MM.1S (cell line): ENCODE results near the gene GPC4.
"Not testable (repeated sequence)": the region's sequence is repeated elsewhere in the genome, so short reads cannot be mapped to it uniquely, and the experiment has no call there.

Experiments used
- DNase-seq: peaks from one replicate; pipeline ENCODE4 v3.0.0-alpha.2; 2015
- H2AFZ ChIP-seq: fragments of 300-600 bp; sonication (generic); 2 replicates; pipeline ENCODE4 v1.6.0; 2016; ENCODE audit warnings: antibody characterized with exemption, low read length
- H3F3A ChIP-seq: fragments of 300-600 bp; sonication (generic); 2 replicates; pipeline ENCODE4 v1.6.1; 2016; ENCODE audit warnings: mild to moderate bottlenecking, antibody characterized with exemption, low read length, moderate library complexity, mixed read lengths; ENCODE audit not compliant: insufficient read depth
- H3K27ac ChIP-seq: fragments of 300-600 bp; sonication (generic); 2 replicates; pipeline ENCODE4 v1.5.1; 2016; ENCODE audit warnings: mild to moderate bottlenecking, low read length
- H3K27me3 ChIP-seq: fragments of 300-600 bp; sonication (generic); replicated peaks from 2 replicates; pipeline ENCODE4 v1.6.0; 2016; ENCODE audit warnings: low read length; ENCODE audit not compliant: insufficient read depth
- H3K36me3 ChIP-seq: fragments of 300-600 bp; sonication (generic); replicated peaks from 2 replicates; pipeline ENCODE4 v1.6.1; 2016; ENCODE audit warnings: mild to moderate bottlenecking, low read length, mixed read lengths; ENCODE audit not compliant: insufficient read depth
- H3K4me1 ChIP-seq: fragments of 300-600 bp; sonication (generic); 2 replicates; pipeline ENCODE4 v1.6.1; 2016; ENCODE audit warnings: low read length, mixed read lengths
- H3K4me2 ChIP-seq: fragments of 300-600 bp; sonication (generic); 2 replicates; pipeline ENCODE4 v1.6.0; 2016; ENCODE audit warnings: low read depth, low read length
- H3K4me3 ChIP-seq: fragments of 300-600 bp; sonication (generic); 2 replicates; pipeline ENCODE4 v1.5.1; 2016; ENCODE audit warnings: low read length, mixed read lengths
- H3K79me2 ChIP-seq: fragments of 300-600 bp; sonication (generic); 2 replicates; pipeline ENCODE4 v1.6.1; 2016; ENCODE audit warnings: mixed run types, low read length, mixed read lengths
- H3K9ac ChIP-seq: fragments of 300-600 bp; sonication (generic); 2 replicates; pipeline ENCODE4 v1.6.1; 2016; ENCODE audit warnings: low read length, mixed read lengths
- H3K9me2 ChIP-seq: fragments of 300-600 bp; sonication (generic); replicated peaks from 2 replicates; pipeline ENCODE4 v1.6.1; 2016; ENCODE audit warnings: mild to moderate bottlenecking, low read length, mixed read lengths; ENCODE audit not compliant: insufficient read depth
- H3K9me3 ChIP-seq: fragments of 300-600 bp; sonication (generic); replicated peaks from 2 replicates; pipeline ENCODE4 v1.6.1; 2016; ENCODE audit warnings: mild to moderate bottlenecking, low read length, mixed read lengths; ENCODE audit not compliant: insufficient read depth
- H4K20me1 ChIP-seq: fragments of 300-600 bp; sonication (generic); 2 replicates; pipeline ENCODE4 v1.6.1; 2016; ENCODE audit warnings: mild to moderate bottlenecking, low read length, moderate library complexity, mixed read lengths; ENCODE audit not compliant: insufficient read depth
- EZH2 ChIP-seq: fragments of 300-600 bp; sonication (generic); optimal IDR thresholded peaks from 2 replicates; pipeline ENCODE3; 2017; ENCODE audit warnings: low read depth, mild to moderate bottlenecking, antibody characterized with exemption, low read length, mixed read lengths
- EZH2phosphoT487 ChIP-seq: fragments of 300-600 bp; sonication (generic); IDR thresholded peaks from 2 replicates; pipeline ENCODE4 v1.6.1; 2018; ENCODE audit warnings: antibody characterized with exemption, low read length
- TF ChIP-seq, protein P1 (sequence below): fragments of 300-600 bp; sonication (generic); IDR thresholded peaks from 2 replicates; pipeline ENCODE4 v1.5.1; 2016; ENCODE audit warnings: antibody characterized with exemption, low read length, mixed read lengths

The GPC4 gene

DNA sequence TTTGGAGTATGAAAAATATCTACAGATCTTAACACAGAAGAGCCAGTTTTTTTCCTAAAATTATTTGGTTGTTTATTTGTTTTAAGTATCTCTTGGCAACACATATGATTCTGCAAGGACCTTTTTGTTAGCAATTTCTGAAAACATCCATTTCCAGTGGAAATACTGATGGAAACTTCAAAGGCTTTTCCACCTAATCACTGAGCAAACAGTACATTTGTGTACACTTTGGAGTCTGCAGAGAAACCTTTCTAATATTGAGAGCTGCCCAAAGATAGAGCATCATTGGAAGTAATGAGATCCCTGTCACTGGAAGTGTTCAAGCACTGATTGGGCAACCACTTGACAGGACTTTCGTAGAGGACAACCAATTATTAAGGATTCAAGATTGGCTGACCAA is 127.4 kb downstream of the GPC4 start:
- Histone ChIP-seq H3F3A (no peaks in the 10 kb centered on the region), H3K4me2 (no peak overlapping the region), H3K4me1 (no peaks in the 10 kb centered on the region), H4K20me1 (no peaks in the 10 kb centered on the region), H3K27ac (no peak overlapping the region), H3K79me2 (no peaks in the 10 kb centered on the region), H3K4me3 (no peak overlapping the region), H3K9ac (no peak overlapping the region), H2AFZ (no peak overlapping the region), H3K36me3 (no peaks in the 10 kb centered on the region), H3K27me3 (no peaks in the 10 kb centered on the region), H3K9me3 (no peaks in the 10 kb centered on the region), H3K9me2 (no peaks in the 10 kb centered on the region)
- no peak for TF ChIP-seq EZH2
- TF ChIP-seq, protein P1, sequence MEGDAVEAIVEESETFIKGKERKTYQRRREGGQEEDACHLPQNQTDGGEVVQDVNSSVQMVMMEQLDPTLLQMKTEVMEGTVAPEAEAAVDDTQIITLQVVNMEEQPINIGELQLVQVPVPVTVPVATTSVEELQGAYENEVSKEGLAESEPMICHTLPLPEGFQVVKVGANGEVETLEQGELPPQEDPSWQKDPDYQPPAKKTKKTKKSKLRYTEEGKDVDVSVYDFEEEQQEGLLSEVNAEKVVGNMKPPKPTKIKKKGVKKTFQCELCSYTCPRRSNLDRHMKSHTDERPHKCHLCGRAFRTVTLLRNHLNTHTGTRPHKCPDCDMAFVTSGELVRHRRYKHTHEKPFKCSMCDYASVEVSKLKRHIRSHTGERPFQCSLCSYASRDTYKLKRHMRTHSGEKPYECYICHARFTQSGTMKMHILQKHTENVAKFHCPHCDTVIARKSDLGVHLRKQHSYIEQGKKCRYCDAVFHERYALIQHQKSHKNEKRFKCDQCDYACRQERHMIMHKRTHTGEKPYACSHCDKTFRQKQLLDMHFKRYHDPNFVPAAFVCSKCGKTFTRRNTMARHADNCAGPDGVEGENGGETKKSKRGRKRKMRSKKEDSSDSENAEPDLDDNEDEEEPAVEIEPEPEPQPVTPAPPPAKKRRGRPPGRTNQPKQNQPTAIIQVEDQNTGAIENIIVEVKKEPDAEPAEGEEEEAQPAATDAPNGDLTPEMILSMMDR: no peak
- no peak for DNase-seq

DNA sequence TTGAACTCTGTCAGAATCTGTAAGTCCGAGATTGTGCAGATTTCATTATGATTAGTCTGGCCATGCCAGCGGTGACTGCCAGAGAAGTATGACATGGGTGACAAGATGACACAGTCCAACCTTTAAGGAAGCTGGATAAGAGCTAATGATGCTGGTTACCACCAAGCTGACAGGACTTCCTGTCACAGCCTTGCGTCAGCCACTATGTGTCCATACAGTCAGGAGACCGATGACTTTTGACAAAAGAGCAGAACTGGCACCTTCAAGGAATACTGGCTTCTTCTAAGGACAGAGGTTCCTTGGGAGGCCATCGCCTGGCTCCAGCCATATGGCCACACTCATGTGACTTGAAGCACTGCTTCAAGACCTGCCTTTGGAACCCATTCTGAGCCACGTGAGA is 129.9 kb downstream of the GPC4 start:
- H4K20me1 ChIP-seq: no peaks in the 10 kb centered on the region
- H2AFZ ChIP-seq: no peak overlapping the region
- no peak overlapping the region for H3K9ac ChIP-seq
- H3K4me1 ChIP-seq: no peaks in the 10 kb centered on the region
- H3K4me3 ChIP-seq: no peak overlapping the region
- no peak overlapping the region for H3K27ac ChIP-seq
- DNase-seq: no peak
- TF ChIP-seq EZH2 (no peak), EZH2phosphoT487 (no peak)
- TF ChIP-seq, protein P1: no peak
- H3K4me2 ChIP-seq: no peak overlapping the region
- H3F3A ChIP-seq: no peaks in the 10 kb centered on the region
- no peaks in the 10 kb centered on the region for H3K9me2 ChIP-seq
- H3K79me2 ChIP-seq: no peaks in the 10 kb centered on the region
- H3K36me3 ChIP-seq: no peaks in the 10 kb centered on the region
- no peaks in the 10 kb centered on the region for H3K9me3 ChIP-seq
- no peaks in the 10 kb centered on the region for H3K27me3 ChIP-seq

DNA sequence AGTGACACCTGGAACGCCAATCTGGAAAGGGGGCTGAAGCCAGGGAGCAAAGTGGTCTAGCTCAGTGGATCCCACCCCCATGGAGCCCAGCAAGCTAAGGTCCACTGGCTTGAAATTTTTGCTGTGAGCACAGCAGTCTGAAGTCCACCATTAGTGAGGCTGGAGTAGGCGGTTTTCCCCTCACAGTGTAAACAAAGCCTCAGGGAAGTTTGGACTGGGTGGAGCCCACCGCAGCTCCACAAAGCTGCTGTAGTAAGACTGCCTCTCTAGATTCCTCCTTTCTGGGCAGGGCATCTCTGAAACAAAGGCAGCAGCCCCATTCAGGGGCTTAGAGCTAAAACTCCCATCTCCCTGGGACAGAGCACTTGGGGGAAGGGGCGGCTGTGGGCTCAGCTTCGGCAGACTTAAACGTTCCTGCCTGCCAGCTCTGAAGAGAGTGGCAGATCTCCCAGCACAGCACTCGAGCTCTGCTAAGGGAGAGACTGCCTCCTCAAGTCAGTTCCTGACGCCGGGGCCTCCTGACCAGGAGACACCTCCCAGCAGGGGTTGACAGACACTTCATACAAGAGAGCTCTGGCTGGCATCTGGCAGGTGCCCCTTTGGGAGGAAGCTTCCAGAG is 136.1 kb downstream of the GPC4 start:
- DNase-seq, H3K9me2 ChIP-seq, H3K27me3 ChIP-seq: not testable (repeated sequence)

DNA sequence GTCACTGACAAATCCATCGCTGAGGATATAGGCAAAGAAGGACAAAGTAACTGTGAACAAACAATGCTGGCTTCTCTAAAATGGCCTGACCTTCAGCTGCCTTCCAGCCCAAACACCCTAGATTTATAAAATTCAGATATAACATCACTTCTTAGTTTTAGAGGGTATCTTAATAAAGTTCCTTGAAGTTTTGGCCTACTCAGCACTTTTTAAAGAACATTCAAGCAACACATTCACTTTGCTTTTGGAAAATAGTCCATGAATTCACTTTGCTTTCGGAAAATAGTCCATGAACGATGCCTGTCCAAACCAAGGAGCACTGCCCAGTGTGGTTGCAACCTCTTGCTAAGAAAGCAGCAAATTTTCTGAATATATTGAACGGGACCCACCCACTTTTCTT is 142.1 kb downstream of the GPC4 start:
- DNase-seq: no peak
- Histone ChIP-seq H3K9me3 (no peaks in the 10 kb centered on the region), H3K4me3 (no peak overlapping the region), H3K4me1 (no peaks in the 10 kb centered on the region), H2AFZ (no peak overlapping the region), H3K9ac (no peak overlapping the region), H3K27ac (no peak overlapping the region), H4K20me1 (no peaks in the 10 kb centered on the region), H3K79me2 (no peaks in the 10 kb centered on the region), H3K4me2 (no peak overlapping the region), H3K9me2 (no peaks in the 10 kb centered on the region), H3K36me3 (no peaks in the 10 kb centered on the region), H3K27me3 (no peaks in the 10 kb centered on the region), H3F3A (no peaks in the 10 kb centered on the region)
- no peak for TF ChIP-seq EZH2phosphoT487
- TF ChIP-seq, protein P1: no peak
- TF ChIP-seq EZH2: no peak

More for the DNA sequence above, 136.1 kb downstream of the GPC4 start:
- H3K36me3 ChIP-seq, H3K4me3 ChIP-seq, H3F3A ChIP-seq, H3K4me1 ChIP-seq, H3K4me2 ChIP-seq, H3K27ac ChIP-seq, H3K9me3 ChIP-seq, H2AFZ ChIP-seq, H3K79me2 ChIP-seq, H3K9ac ChIP-seq, H4K20me1 ChIP-seq: not testable (repeated sequence)
